Inflammatory macrophage (primary cell): Measurements from ENCODE around the gene DOC2A.
"Not testable (repeated sequence)": the region's sequence is repeated elsewhere in the genome, so short reads cannot be mapped to it uniquely, and the experiment has no call there.

ENCODE experiments used
- DNase-seq, 2 donors: peaks; one replicate each; pipeline ENCODE4 v3.0.0-alpha.2; 2020 to 2022

DOC2A gene

GRCh38 chr16:30027588-30028437 lies 17.0 kb upstream of the DOC2A start:
- no peak for DNase-seq

- DNase-seq, result no peak
Observed at GRCh38 chr16:30026449-30026848, 15.6 kb upstream of the DOC2A start.

DNA sequence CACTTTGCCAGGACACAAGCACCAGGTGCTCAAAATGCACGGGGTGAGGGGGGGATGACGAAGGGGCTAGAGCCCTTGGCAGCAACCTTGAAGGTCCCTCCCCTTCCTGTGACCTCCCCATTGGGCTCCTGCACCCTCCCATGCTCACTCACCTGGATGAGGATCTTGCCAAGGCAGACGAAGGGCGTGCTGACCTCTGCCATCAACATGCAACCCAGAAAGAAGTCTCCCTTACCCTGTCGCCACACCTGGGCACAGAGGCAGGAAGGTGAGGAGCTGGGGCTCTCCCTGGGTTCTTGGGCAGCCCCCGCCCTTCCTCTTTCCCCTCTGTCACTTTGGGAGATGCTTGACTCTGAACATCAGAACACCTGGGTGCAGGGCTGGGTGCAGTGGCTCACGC lies 14.7 kb upstream of the DOC2A start:
- DNase-seq, result no peak

DNA sequence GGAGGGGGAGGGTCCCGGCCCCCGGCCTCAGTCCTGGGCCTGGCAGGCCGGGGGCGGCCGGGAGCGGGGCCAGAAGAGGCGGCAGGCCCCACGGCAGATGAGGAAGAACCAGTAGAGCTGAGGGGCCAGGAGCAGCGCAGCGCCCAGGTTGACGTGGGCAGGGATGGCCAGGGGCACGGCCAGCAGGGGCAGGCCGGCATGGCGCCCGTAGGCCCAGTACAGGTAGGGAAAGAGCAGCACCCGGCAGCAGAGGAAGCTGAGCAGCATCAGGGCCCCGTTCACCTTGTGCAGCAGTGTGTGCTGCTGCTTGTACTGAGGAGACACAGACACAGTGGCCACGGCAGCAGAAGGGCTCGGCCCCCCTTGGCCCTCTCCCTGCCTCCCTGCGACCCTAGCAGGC lies 14.3 kb upstream of the DOC2A start:
- no peak for DNase-seq

- DNase-seq, result no peak
Observed at GRCh38 chr16:30024451-30024850, 13.6 kb upstream of the DOC2A start.

GRCh38 chr16:30023586-30023985 lies 12.8 kb upstream of the DOC2A start:
- DNase-seq, result no peak

DNA sequence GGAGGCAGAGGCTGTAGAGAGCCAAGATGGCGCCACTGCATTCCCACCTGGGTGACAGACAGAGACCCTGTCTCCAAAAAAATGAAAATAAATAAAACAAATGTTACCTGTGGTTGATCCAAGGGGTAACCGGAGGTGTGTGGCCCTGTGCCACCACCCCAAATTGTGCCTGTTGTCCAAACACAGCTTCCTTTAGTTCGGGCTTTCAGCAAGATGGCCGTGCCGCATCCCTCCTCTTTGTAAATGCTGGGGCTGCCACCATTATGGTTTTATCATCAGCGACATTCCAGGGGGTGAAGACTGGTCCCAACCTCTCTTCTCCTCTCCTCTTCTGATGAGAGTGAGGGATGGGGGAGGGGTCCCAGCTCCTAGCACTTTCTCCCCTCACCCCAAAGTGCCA lies 12.1 kb upstream of the DOC2A start, which contains the start of gene C16orf92:
Gene C16orf92 (plus strand): TSS at position 312 of the 400 bp plus-strand sequence. CDS start 143 bp downstream, outside the sequence.
- no peak for DNase-seq

GRCh38 chr16:30018731-30019158 lies 7.9 kb upstream of the DOC2A start:
- no peak for DNase-seq

GRCh38 chr16:30017937-30018336 lies 7.1 kb upstream of the DOC2A start:
- not testable (repeated sequence) for DNase-seq

DNA sequence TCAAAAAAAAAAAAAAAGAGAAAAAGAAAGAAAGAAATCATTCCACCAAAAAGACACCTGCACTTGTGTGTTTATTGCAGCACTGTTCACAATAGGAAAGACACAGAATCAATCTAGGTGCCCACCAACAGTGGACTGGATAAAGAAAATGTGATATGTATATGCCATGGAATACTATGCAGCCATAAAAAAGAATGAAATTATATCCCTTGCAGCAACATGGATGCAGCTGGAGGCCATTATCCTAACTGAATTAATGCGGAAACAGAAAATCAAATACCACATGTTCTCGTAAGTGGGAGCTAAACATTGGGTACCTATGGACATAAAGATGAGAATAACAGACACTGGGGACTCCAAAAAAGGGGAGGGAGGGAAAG lies 6.4 kb upstream of the DOC2A start:
- no peak for DNase-seq

DNA sequence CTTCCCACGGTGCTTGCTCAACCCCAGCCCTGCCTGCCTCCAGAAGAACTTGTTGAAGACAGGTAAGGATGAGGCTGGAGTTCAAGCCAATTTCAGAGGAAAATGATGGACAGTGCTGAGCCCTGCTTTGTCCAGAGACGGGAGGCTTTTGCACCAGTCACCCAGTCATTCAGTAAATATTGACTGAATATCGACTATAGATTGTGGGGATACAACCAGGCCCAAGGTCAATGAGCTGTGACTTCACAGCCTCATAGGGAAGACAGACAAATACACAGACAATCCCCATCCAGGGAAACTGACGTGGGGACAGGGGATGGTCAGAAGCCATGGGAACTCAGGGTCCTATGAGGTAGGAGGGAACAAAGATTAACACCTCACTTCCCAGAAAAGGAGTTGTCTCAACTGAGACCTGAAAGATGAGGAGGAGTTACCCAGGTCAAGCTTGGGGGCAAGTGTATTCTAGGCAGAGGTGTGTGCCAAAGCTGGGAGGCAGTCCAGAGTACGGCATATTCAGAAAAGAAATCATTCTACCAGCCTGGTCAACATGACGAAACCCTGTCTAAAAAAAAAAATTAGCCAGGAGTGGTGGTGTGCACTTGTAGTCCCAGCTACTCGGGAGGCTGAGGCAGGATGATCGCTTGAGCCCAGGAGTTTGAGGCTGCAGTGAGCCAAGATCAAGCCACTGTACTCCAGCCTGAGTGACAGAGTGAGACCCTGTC lies 5.9 kb upstream of the DOC2A start:
- DNase-seq, result no peak

GRCh38 chr16:30015450-30015849 lies 4.6 kb upstream of the DOC2A start:
- not testable (repeated sequence) for DNase-seq

DNA sequence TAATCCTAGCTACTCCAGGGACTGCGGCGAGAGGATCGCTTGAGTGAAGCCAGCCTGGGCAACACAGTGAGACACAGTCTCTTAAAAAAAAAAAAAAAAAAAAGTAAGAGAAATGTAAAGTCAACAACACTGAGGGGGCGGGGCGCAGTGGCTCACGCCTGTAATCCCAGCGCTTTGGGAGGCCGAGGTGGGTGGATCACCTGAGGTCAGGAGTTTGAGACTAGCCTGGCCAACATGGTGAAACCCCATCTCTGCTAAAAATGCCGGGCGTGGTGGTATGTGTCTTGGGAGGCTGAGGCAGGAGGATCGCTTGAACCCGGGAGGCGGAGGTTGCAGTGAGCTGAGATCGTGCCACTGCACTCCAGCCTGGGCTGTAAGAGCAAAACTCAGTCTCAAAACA lies 1.8 kb upstream of the DOC2A start:
- DNase-seq, result not testable (repeated sequence)

GRCh38 chr16:30011714-30012504 lies 1.1 kb upstream of the DOC2A start:
- no peak for DNase-seq

DNA sequence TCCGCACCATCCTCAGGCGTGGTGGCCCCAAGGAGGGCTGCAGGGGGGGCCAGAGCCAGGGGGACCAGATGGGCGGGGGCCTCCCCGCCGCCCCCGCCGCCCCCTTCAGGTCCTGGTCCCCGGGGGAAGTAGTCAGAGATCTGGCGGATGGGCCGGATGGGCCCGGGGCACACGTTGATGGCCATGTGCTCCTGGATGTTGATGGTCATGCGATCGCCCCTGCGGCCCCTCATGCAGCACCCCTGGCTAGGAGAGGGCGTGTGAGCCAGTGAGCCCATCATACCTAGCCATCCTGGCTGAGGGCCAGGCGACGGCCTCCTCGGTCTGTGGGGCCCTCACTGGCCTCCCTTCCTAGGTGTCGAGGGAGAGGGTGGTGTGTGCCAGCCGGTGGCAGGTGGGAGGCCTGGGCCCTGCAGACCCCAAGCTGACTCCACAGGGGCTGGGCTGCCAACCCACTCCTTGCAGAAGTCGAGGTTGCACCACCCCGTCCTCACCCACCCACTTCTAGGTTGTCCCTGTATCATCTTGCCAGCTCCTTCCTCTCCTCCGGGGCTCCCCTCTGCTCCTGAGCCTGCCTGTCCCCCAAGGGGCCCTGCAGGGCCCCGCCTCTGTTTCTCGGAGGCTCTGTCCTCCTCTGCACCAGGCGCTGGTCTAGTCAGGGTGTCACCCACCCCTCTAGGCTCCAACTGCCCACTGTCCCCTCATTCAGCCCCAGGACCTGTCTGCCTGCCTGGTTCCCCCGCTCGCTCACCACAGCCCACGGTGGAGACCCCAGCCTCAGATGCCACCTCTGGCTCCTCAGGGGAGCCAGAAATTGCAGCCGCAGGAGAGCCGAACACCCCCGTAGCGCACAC lies 610 bp downstream of the DOC2A start:
- DNase-seq, result no peak

DNA sequence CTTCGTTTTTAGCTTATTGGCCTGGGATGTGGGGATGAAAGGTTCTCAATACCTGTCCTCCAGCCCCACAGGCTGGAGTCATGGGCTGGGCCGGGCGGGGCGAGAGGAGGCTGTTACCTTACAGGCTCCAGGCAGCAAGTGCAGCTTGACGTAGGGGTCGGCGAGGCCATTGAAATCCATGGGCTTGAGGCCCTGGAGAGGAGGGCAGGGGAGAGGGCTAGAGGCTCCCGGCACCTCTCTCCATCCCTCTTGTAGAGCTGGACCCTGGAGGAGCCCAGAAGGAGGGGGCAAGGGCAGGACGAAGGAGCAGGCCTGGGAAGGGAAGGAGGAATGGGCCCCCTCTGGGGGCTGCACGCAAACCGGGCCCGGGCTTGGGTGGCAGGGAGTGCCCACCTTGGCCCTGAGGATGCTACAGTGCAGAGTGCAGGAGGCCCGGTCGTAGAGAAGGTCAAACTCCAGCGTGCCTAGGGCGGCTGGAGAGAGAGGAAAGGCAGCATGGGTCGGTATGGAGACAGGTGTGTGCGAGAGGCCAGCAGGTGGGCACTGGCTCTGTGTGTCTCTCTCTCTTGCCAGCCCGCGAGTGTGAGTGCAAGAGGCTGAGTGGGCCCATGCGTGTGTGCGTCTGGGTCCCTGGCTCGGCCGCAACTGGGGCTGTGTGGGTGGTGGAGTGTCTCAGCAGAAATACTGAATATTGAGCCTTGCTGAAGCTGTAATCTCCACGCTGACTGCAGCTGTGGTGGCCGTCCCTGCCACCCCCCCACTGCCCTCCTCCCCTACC lies 1.6 kb downstream of the DOC2A start:
- DNase-seq, result no peak

- no peak for DNase-seq
Observed at GRCh38 chr16:30007378-30007895, 3.4 kb downstream of the DOC2A start.

GRCh38 chr16:30006659-30007377 lies 4.0 kb downstream of the DOC2A start:
- DNase-seq, result no peak

DNA sequence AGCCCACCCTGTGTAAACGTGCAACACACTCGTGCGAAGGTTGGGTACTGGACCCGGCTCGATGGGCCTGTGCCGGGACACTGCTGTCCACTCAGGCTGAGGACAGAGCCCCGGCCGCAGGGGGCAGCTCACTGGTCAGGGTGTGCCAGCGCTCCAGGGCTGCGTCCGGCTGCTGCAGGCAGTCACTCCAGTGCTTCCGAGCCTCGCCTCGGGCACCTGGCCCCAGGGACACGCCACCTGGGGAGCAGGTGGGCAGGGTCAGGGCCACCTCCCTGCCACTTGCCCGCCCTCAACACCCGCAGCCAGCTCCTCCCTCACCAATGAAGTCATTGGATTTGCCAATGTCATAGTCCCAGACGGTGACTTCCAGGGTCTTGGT lies 4.7 kb downstream of the DOC2A start:
- DNase-seq, result no peak

- peak; percentile 36 to 49 for DNase-seq
Observed at GRCh38 chr16:30005341-30006094, 5.3 kb downstream of the DOC2A start.
